Measurements from ENCODE around the gene RBL2. TPM values are rescaled to one million over a fixed set of nuclear protein-coding genes. Genes with fewer than 3 reads are reported as not detected.
A peak's percentile ranks its signal among the peaks of the same experiment; 100 is the strongest.

RBL2 gene
- total RNA-seq, 1 donor from 2014 or later, result 51.0 TPM

GRCh38 chr16:53515259-53515658, 81.0 kb downstream of the RBL2 start:
- no peaks in the 10 kb centered on the region for H3K27me3 Mint-ChIP-seq
- DNase-seq (ENCODE audit: extremely low spot score, unreplicated experiment), result no peak
- H3K4me1 Mint-ChIP-seq (ENCODE audit: unreplicated experiment), result peaks cover 22% of the 10 kb centered on the region
- H3K27ac Mint-ChIP-seq, result no peak overlapping the region
- no peaks in the 10 kb centered on the region for H3K9me3 Mint-ChIP-seq
- no peak overlapping the region for H3K4me3 Mint-ChIP-seq
- no peaks in the 10 kb centered on the region for H3K36me3 Mint-ChIP-seq
- no peak for TF ChIP-seq CTCF (conservative IDR thresholded peaks at IDR 0.05)

- peak overlapping the region; percentile 8 for H3K27ac Mint-ChIP-seq
- DNase-seq (ENCODE audit: extremely low spot score, unreplicated experiment), result no peak
- no peaks in the 10 kb centered on the region for H3K9me3 Mint-ChIP-seq
- H3K4me1 Mint-ChIP-seq (ENCODE audit: unreplicated experiment), result peaks cover 16% of the 10 kb centered on the region
- no peak overlapping the region for H3K4me3 Mint-ChIP-seq
- no peak for TF ChIP-seq CTCF (conservative IDR thresholded peaks at IDR 0.05)
- no peaks in the 10 kb centered on the region for H3K27me3 Mint-ChIP-seq
- H3K36me3 Mint-ChIP-seq, result no peaks in the 10 kb centered on the region
These were observed 81.5 kb downstream of the RBL2 start for GRCh38 chr16:53515811-53516210.

- H3K36me3 Mint-ChIP-seq, result no peaks in the 10 kb centered on the region
- H3K4me1 Mint-ChIP-seq (ENCODE audit: unreplicated experiment), result peaks cover 10% of the 10 kb centered on the region
- no peak overlapping the region for H3K4me3 Mint-ChIP-seq
- H3K27me3 Mint-ChIP-seq, result no peaks in the 10 kb centered on the region
- no peak for TF ChIP-seq CTCF (conservative IDR thresholded peaks at IDR 0.05)
- no peaks in the 10 kb centered on the region for H3K9me3 Mint-ChIP-seq
- no peak overlapping the region for H3K27ac Mint-ChIP-seq
- no peak for DNase-seq (ENCODE audit: extremely low spot score, unreplicated experiment)
These were observed 83.6 kb downstream of the RBL2 start for GRCh38 chr16:53517851-53518250.

- Mint-ChIP-seq H3K9me3 (no peaks in the 10 kb centered on the region), H3K27ac (no peak overlapping the region), H3K27me3 (no peaks in the 10 kb centered on the region), H3K4me3 (no peak overlapping the region), H3K36me3 (no peaks in the 10 kb centered on the region), H3K4me1 (ENCODE audit: unreplicated experiment) (peaks cover 10% of the 10 kb centered on the region)
- DNase-seq (ENCODE audit: extremely low spot score, unreplicated experiment), result no peak
- no peak for TF ChIP-seq CTCF (conservative IDR thresholded peaks at IDR 0.05)
These were observed 84.5 kb downstream of the RBL2 start for GRCh38 chr16:53518550-53519416.

- Mint-ChIP-seq H3K9me3 (no peaks in the 10 kb centered on the region), H3K4me3 (no peak overlapping the region), H3K27me3 (no peaks in the 10 kb centered on the region), H3K4me1 (ENCODE audit: unreplicated experiment) (peaks cover 10% of the 10 kb centered on the region), H3K27ac (no peak overlapping the region), H3K36me3 (no peaks in the 10 kb centered on the region)
- TF ChIP-seq CTCF (conservative IDR thresholded peaks at IDR 0.05), result no peak
- no peak for DNase-seq (ENCODE audit: extremely low spot score, unreplicated experiment)
These were observed 85.3 kb downstream of the RBL2 start for GRCh38 chr16:53519417-53520091.
